Measurements from ENCODE around the gene KCNE2. TPM values are rescaled to one million over a fixed set of nuclear protein-coding genes. Genes with fewer than 3 reads are reported as not detected.

Gene KCNE2
- total RNA-seq, result not detected in 2 replicates

DNA sequence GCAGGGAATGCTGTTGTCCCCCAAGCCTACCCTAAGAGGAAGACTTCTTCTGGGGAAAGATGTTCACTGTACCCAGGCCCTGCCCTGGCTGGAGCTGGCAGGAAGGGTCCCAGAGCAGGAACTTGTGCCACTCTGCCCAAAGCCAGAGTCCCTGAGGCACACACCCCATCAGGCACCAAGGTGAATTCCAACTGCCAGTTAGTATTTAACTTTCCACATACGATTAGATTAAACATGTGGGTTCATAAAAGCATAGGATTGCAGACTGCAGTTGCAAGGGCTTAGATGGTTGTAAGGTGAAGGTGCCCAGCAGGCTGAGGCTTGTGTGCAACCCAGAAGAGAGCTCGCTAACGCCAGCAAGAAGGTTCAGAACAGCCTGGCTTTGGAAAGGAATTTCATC, at the start of gene KCNE2:
Gene KCNE2 (plus strand): TSS at position 274 of the 400 bp plus-strand sequence. CDS start 6,473 bp downstream, outside the sequence.

DNA sequence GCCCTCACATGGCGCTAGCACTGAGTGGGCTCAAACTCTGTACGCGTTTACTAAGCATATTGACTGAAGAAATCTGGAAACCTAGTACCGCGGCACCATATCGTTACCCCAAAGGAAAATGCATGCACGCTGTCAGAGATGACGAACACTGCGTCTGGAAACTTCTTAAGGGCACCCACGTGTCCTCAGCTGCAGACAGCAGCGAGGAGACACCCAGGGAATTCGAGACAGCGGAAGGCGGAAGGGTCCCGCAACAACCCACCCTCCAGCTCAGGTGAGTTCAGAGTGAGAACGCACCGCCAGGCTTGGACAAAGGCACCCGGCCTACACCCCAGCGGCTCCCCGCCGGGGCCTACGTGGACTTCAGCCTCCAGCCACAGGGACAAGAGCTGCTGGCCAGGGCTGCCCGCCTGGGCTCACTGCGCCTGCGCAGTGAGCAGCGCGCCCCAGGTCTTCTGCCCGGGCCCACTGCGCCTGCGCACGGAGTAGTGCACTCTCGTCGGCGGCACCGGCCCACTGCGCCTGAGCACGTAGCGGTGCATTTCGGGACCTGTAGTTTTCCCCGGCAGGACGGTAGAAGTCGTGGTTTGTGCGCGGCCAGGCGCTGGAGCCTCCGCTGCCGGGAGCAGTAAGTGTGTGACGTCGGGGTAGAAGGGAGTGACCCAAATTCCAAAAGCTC, 11.3 kb downstream of the KCNE2 start, which contains the start of gene SMIM11:
Gene SMIM11 (plus strand): TSS at position 568 of the 679 bp plus-strand sequence. CDS start 3,998 bp downstream, outside the sequence.

Other genes starting within 250 kb of the KCNE2 start
- 2.2 and 10.0 TPM in 2 replicates for gene SMIM11, start 11.5 kb downstream of the KCNE2 start, total RNA-seq
- gene SMIM34, start 59.9 kb downstream of the KCNE2 start, total RNA-seq, result not detected in 2 replicates
- gene KCNE1, start 148.2 kb downstream of the KCNE2 start, total RNA-seq, result not detected in 2 replicates